AG10803 (cell line): Measurements from ENCODE around the gene C1QTNF12.

Experiments used
- DNase-seq: peaks from one replicate; pipeline ENCODE4 v3.0.0; 2010; ENCODE audit warnings: low read depth
- H3K4me3 ChIP-seq: 2 replicates; pipeline ENCODE4 v1.5.1; 2011; ENCODE audit warnings: mild to moderate bottlenecking, low read length, control low read depth
- TF ChIP-seq, protein P1 (sequence below): conservative IDR thresholded peaks from 2 replicates; pipeline ENCODE4 v1.5.1; 2011; ENCODE audit warnings: mild to moderate bottlenecking, low read length, control low read depth, inconsistent platforms

C1QTNF12 gene, protein sequence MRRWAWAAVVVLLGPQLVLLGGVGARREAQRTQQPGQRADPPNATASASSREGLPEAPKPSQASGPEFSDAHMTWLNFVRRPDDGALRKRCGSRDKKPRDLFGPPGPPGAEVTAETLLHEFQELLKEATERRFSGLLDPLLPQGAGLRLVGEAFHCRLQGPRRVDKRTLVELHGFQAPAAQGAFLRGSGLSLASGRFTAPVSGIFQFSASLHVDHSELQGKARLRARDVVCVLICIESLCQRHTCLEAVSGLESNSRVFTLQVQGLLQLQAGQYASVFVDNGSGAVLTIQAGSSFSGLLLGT

DNA sequence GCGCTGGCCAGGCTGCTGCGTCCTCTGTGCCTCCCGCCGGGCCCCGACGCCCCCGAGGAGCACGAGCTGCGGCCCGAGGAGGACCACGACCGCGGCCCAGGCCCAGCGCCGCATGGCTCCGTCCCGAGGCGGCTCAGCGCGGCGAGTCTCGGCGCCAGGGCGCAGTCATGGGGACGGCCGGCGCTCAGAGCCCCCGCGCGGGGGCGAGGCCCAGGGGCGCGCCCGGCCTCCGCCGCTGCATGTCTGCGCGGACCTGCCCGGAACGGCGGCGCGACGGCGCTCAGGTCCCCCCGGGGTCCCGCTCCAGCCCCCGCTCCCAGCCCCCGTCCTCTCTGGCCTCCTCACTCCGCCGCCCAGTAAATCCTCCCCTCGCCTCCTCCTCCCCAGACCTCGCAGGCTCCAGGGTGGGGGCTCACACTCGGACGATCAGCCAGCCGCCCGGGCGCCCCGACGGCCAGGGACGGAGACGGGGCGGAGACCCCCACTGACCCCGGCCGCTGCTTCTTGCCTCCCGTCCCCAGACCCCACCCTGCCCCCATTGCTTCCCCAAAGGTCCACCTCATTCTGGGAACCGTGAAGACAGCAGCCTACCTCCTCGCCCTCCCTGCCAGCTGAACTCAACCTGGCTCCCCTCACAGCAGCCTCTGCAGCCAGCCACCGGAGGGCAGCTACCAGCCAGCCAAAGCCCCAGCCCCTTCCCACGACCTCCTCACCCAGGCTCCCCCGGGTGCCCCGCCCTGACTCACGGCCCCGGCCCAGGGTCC lies at the start of gene C1QTNF12:
C1QTNF12 (minus strand) TSS at position 146 of the 764 bp plus-strand sequence; CDS start at position 114, 32 bp downstream.
- TF ChIP-seq, protein P1, sequence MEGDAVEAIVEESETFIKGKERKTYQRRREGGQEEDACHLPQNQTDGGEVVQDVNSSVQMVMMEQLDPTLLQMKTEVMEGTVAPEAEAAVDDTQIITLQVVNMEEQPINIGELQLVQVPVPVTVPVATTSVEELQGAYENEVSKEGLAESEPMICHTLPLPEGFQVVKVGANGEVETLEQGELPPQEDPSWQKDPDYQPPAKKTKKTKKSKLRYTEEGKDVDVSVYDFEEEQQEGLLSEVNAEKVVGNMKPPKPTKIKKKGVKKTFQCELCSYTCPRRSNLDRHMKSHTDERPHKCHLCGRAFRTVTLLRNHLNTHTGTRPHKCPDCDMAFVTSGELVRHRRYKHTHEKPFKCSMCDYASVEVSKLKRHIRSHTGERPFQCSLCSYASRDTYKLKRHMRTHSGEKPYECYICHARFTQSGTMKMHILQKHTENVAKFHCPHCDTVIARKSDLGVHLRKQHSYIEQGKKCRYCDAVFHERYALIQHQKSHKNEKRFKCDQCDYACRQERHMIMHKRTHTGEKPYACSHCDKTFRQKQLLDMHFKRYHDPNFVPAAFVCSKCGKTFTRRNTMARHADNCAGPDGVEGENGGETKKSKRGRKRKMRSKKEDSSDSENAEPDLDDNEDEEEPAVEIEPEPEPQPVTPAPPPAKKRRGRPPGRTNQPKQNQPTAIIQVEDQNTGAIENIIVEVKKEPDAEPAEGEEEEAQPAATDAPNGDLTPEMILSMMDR: no peak
- H3K4me3 ChIP-seq: no peak within 1 kb of the TSS

DNA sequence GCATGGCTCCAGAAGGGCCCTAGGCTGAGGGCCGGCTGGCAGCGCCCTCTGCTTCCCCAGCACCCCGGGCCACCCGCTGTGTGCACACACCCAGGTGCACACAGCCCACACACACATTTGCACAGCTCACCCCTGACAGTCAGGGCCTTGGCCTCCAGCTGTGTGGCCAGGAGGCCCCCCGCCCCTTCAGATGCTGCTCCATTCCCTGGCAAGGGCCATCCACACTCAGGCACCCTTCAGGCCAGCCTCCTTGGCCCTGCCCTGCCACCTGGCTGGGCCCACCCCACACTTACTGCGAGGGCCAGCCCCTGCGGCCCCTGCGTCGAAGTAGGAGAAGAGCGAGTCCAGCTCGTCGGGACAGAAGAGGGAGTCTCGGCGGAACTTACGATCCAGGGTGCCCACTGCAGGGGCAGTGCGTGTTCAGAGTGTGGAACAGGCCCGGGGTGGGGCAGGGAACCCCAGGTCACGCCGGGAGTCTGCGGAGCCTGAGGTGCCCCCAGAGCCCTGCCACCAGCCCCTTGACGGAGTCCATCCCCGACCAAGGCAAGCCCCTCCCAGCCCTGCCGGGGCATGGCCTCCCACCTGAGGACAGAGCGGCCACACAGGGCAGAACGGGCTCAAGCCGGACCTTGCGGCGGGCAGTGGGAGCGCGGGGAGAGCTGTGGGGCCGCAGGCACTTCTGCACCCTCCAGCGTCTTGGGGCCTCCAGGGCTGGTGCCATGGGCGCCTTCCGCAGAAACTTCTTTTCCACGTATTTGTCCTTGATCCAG lies 48.8 kb upstream of the C1QTNF12 start:
- H3K4me3 ChIP-seq: no peak overlapping the region
- TF ChIP-seq, protein P1: no peak
- DNase-seq: no peak

More for the DNA sequence above, at the start of gene C1QTNF12:
- DNase-seq: no peak

DNA sequence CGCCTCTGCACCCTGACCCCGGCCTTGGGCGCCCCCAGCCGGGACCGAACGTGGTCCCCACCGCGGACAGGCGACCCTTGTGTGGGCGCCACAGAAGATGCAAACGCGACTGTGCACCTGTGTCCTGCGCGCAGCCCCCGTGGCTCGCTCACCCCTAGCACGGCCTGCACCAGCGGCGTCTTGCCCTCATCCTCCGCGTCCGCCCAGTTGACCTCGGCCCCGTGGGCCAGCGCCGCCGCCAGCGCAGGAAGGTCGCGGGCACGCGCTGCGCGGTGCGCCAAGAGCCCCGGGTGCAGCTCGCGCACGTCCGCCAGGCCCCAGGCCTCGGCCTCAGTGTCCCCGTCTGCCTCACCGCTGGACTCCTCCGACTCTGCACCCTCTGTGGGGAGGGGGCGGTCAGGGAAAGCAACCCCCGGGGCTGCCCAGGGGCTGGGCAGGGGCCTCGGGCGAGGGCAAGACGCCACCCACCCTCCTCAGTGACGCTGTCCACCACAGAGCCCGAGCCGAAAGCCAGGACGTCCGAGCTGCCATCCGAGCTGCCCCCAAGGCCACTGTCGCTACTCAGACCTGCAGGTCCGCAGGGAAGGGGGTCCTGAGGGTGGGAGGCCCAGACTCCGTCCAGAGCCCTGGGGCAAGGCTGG lies 47.8 kb upstream of the C1QTNF12 start:
- DNase-seq: no peak
- no peak overlapping the region for H3K4me3 ChIP-seq
- TF ChIP-seq, protein P1: no peak

DNA sequence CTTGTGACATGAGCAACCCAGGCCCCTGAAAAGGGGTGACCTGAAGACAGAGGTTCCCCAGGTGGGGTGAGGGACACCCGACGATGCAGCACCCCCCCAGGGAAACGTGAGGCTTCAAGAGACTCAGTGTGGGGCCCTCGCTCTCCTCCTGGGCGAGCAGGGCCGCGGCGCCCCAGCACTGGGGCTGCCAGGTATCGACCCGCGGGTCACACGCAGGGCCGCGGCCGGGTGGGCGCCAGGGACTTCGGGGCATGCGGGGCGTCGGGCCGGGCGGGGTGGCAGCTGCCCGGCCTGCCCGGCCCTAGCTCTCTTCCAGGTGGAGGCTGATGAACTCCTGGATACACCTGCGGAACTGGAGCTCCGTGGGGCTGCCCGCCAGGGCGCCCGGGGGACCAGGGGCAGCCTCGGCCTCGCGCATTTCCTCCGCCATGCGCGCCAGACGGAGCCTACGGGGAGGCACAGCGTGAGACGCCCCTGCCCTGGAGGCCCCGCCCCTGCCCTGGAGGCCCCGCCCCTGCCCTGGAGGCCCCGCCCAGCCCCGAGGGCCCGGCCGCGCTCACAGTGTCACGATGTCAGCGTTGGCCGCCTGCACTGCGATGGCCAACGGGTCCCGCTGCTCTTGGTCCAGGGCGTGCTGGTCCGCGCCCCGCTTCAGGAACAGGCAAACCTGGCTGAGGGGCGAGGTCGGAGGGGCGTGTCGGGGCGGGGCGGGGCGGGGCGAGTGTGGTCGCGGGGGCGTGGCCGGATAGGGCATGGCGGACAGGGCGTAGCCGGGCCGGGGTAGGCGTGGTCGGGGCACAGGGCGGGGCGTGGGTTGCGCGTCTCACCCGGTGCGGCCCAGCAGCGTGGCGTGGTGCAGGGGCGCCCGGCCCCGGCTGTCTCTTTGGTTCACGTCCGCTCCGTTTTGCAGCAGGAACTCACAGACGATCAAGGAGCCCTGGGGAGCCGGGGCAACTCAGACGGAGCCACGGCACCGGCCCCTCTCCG lies 47.0 kb upstream of the C1QTNF12 start:
- TF ChIP-seq, protein P1: no peak
- no peak for DNase-seq
- H3K4me3 ChIP-seq: no peak overlapping the region

DNA sequence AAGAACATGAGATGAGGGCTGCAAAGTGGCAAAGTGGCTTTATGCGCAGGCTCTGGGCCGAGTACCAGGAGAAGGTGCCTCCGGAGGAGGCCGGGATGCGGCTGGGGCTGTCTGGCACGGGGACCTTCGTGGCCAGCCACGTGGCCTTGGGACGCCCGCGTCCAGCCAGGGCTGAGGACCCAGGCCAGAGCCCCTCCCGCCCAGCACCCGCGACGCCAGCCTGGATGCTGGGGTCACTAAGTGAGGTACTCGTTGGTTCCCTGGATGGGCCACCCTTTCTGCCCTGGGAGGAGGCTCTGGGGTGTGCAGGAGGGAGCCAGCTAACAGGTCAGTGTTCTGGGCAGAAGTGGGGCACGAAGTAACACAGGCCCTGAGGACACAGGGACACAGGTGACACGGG lies 46.3 kb upstream of the C1QTNF12 start:
- no peak for DNase-seq
- TF ChIP-seq, protein P1: no peak
- H3K4me3 ChIP-seq: no peak overlapping the region

DNA sequence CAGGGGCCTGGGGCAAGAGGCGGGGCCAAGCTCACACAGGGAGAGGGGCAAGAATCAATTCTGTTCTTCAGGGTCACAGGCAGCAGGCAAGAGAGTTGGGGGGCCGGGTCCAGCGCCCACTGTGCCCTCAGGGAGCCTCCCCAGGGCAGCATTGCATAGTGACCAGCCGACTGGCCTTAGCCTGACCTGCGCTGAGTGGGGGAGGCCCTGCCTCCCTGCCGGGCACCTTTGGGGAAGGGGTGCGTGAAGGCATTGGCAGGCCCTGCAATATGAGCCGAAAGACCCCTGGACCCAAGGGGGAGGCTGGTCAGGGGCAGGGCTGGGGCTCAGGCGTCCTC lies 45.9 kb upstream of the C1QTNF12 start:
- no peak overlapping the region for H3K4me3 ChIP-seq
- no peak for DNase-seq
- TF ChIP-seq, protein P1: no peak
